Smooth muscle cell (in vitro differentiated cells): ENCODE measurements around the gene VAPB. TPM values are rescaled to one million over a fixed set of nuclear protein-coding genes. Genes with fewer than 3 reads are reported as not detected.

Experiments
- DNase-seq: peaks from one replicate; lab custom pipeline; 2025; ENCODE audit not compliant: unreplicated experiment; lab: John Stamatoyannopoulos, UW
- H2AFZ ChIP-seq: fragments of 200-600 bp; sonication (generic); 2 replicates; pipeline ENCODE4 v1.6.0; 2016; ENCODE audit warnings: antibody characterized with exemption, low read depth, mild to moderate bottlenecking
- H3F3A ChIP-seq: fragments of 200-600 bp; sonication (generic); 2 replicates; pipeline ENCODE4 v1.6.0; 2017; ENCODE audit warnings: antibody characterized with exemption, low read depth
- H3K27ac ChIP-seq: fragments of 200-600 bp; sonication (generic); 2 replicates; pipeline ENCODE4 v1.5.1; 2016; ENCODE audit warnings: low read depth, mild to moderate bottlenecking
- H3K27me3 ChIP-seq: fragments of 200-600 bp; sonication (generic); 2 replicates; pipeline ENCODE4 v1.6.1; 2016; ENCODE audit warnings: low read depth, mild to moderate bottlenecking
- H3K36me3 ChIP-seq: fragments of 200-600 bp; sonication (generic); 2 replicates; pipeline ENCODE4 v1.5.1; 2016; ENCODE audit warnings: low read depth
- H3K4me1 ChIP-seq: fragments of 200-600 bp; sonication (generic); 2 replicates; pipeline ENCODE4 v1.5.1; 2016; ENCODE audit warnings: low read depth
- H3K4me2 ChIP-seq: fragments of 200-600 bp; sonication (generic); 2 replicates; pipeline ENCODE4 v1.6.0; 2016; ENCODE audit warnings: mild to moderate bottlenecking
- H3K4me3 ChIP-seq: fragments of 200-600 bp; sonication (generic); 2 replicates; pipeline ENCODE4 v1.5.1; 2016; ENCODE audit warnings: mild to moderate bottlenecking
- H3K79me2 ChIP-seq: fragments of 200-600 bp; sonication (generic); 2 replicates; pipeline ENCODE4 v1.6.0; 2016; ENCODE audit warnings: low read depth, mild to moderate bottlenecking
- H3K9ac ChIP-seq: fragments of 200-600 bp; sonication (generic); 2 replicates; pipeline ENCODE4 v1.6.0; 2016; ENCODE audit warnings: low read depth
- H3K9me3 ChIP-seq: fragments of 200-600 bp; sonication (generic); replicated peaks from 2 replicates; pipeline ENCODE4 v1.5.1; 2016; ENCODE audit warnings: low read depth
- H4K20me1 ChIP-seq: fragments of 200-600 bp; sonication (generic); 2 replicates; pipeline ENCODE4 v1.6.0; 2016; ENCODE audit warnings: low read depth
- WGBS: methylation state at CpG from one replicate; pipeline ENCODE4 v1.1.7; 2016; ENCODE audit warnings: low lambda C conversion rate; 5-methylcytosine and 5-hydroxymethylcytosine counted together
- polyA plus RNA-seq: library from polyadenylated mRNA; unstranded; fragments of >200 nt; fragmentation: Nextera tagmentation; extraction: Ambion mirVana; gene quantifications from 2 replicates; pipeline ENCODE4 v1.2.1, GENCODE V29; 2016
- total RNA-seq: library from RNA; depleted of rRNA; stranded (reverse); fragments of >200 nt; gene quantifications from 2 replicates; pipeline ENCODE4 v1.2.3, GENCODE V29; 2014
- TF ChIP-seq, protein P1 (sequence below): fragments of 200-600 bp; sonication (generic); IDR thresholded peaks from 2 replicates; pipeline ENCODE4 v1.5.1; 2017; ENCODE audit warnings: borderline replicate concordance, mild to moderate bottlenecking, antibody characterized with exemption; ENCODE audit not compliant: insufficient read depth, poor library complexity, severe bottlenecking

VAPB gene
- total and polyA plus RNA-seq, 2 experiments from 2014 or later = 14.9 to 28.2 TPM

DNA sequence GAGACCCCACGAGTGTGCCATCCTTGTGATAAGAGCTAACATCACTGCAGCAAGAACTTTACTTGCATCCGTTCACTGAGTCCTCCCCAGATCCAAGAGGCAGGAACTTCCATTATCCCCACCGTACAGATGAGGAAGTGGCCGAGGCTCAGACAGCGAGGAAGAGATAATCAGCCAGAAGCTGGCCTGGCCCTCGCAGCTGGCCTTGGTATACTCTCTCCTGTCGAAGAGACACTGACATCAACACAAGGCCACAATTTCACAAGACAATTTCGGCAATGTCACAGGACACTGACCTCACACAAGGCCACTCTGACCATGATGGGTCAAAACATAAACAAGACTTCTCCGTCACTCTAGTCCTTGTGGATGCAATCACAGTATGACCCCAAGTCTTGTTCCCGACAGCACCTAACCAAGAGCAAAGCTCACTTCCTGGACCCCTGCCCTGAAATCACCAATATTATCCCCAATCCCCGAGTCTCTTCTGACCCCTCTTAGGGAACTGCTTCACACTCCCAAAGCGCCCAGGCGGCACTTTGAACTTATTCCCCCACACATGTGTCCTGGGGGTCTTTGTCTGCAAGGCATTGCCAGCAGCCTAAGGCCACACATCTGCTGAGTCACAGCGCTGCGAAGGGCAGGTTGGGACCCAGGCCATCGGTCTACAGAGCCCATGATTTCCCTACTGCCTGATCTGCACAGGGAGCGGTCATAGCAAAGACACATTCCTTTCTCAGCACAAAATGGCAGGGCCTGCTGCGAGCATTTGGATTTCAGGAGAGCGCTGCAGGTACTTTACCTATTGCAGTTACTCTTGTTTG is 14.8 kb upstream of the VAPB start:
- Histone ChIP-seq H3K9ac (no peak overlapping the region), H4K20me1 (no peaks in the 10 kb centered on the region), H3K4me3 (no peak overlapping the region), H3K27ac (no peak overlapping the region), H3K4me2 (no peak overlapping the region), H3K27me3 (no peaks in the 10 kb centered on the region), H3K4me1 (peaks cover 14% of the 10 kb centered on the region), H3F3A (no peaks in the 10 kb centered on the region), H3K9me3 (no peaks in the 10 kb centered on the region), H3K36me3 (no peaks in the 10 kb centered on the region), H3K79me2 (no peaks in the 10 kb centered on the region), H2AFZ (no peak overlapping the region)
- 64% methylated on average over 19 of the region's 19 CpGs for WGBS
- TF ChIP-seq, protein P1, sequence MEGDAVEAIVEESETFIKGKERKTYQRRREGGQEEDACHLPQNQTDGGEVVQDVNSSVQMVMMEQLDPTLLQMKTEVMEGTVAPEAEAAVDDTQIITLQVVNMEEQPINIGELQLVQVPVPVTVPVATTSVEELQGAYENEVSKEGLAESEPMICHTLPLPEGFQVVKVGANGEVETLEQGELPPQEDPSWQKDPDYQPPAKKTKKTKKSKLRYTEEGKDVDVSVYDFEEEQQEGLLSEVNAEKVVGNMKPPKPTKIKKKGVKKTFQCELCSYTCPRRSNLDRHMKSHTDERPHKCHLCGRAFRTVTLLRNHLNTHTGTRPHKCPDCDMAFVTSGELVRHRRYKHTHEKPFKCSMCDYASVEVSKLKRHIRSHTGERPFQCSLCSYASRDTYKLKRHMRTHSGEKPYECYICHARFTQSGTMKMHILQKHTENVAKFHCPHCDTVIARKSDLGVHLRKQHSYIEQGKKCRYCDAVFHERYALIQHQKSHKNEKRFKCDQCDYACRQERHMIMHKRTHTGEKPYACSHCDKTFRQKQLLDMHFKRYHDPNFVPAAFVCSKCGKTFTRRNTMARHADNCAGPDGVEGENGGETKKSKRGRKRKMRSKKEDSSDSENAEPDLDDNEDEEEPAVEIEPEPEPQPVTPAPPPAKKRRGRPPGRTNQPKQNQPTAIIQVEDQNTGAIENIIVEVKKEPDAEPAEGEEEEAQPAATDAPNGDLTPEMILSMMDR = no peak
- no peak for DNase-seq

DNA sequence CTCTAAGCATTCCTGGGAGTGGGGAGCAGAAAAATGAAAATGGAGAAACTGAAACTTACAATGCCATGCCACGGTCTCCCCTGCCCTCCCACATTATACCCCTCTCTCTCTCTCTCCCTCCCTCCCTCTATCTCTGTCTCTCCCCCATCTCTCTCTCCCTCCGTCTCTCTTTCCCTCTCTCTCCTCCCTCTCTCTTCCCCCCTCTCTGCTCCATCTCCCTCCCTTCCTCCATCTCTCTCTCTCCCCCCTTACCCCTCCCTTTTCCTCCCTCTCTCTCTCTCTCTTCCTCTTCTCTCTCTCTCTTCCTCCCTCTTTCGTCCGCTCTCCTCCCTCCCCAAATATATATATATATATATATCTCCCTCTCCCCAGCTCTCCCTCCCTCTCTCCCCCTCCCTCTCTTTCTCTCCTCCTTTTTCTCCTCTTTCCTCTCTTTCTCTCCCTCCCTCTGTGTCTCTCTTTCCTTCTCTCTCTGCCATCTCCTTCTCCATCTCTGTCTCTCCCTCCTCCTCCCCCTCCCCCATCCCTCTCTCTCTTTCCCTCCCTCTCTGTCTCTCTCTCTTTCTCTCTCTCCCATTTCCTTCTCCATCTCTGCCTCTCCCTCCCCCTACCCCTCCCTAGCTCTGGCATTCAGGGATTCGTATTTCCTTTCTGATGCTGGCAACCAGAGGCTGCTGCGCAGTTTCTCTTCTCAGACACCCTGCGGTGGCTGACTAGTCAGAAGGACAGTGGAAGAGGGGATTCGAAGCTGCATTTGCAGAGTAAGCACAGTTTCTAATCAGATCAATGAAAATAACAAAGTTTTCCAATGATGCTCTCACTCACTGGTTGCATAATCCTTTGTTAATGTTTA is 13.9 kb upstream of the VAPB start:
- no peaks in the 10 kb centered on the region for H3K9me3 ChIP-seq
- H3F3A ChIP-seq = no peaks in the 10 kb centered on the region
- peaks cover 14% of the 10 kb centered on the region for H3K4me1 ChIP-seq
- H3K4me3 ChIP-seq = no peak overlapping the region
- H2AFZ ChIP-seq = peak overlapping the region; percentile 24
- no peaks in the 10 kb centered on the region for H3K79me2 ChIP-seq
- DNase-seq = no peak
- H3K27ac ChIP-seq = no peak overlapping the region
- WGBS = 46% methylated on average over 7 of the region's 8 CpGs
- no peak overlapping the region for H3K9ac ChIP-seq
- TF ChIP-seq, protein P1 = no peak
- no peaks in the 10 kb centered on the region for H3K36me3 ChIP-seq
- no peak overlapping the region for H3K4me2 ChIP-seq
- H4K20me1 ChIP-seq = no peaks in the 10 kb centered on the region
- H3K27me3 ChIP-seq = no peaks in the 10 kb centered on the region

DNA sequence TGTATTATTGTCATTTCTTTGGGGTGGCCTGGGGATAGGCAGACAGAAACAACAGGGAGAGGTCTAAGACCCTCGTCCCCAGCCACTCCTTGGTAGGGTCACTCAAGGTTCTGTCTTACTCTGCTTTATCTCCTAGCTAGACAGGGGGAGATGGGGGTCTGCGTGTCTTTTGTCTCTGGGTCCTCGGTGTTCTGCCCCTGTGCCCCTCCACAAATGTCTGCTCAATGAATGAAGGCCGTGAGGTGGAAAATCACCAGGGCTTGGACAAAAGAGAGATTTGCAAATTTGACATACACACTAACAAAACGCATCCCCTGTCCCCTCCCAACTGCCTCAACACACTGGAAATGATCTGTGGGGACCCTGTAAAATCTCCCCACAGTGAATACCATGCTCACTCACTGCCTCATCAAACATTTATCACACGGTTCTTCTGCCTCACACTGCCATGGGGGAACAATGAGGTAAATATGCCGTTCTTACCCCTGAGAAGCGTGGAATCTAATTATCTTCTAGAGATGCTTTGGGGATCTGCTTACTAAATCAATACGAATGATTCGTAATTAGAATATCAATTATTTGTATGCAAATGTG is 13.2 kb upstream of the VAPB start:
- no peaks in the 10 kb centered on the region for H3F3A ChIP-seq
- no peaks in the 10 kb centered on the region for H3K79me2 ChIP-seq
- DNase-seq = no peak
- no peak overlapping the region for H3K4me2 ChIP-seq
- no peak overlapping the region for H3K27ac ChIP-seq
- peaks cover 14% of the 10 kb centered on the region for H3K4me1 ChIP-seq
- H3K27me3 ChIP-seq = no peaks in the 10 kb centered on the region
- no peaks in the 10 kb centered on the region for H3K36me3 ChIP-seq
- H3K9ac ChIP-seq = no peak overlapping the region
- TF ChIP-seq, protein P1 = no peak
- H4K20me1 ChIP-seq = no peaks in the 10 kb centered on the region
- H2AFZ ChIP-seq = peak overlapping the region; percentile 24
- WGBS = 79% methylated on average over 10 of the region's 10 CpGs
- no peak overlapping the region for H3K4me3 ChIP-seq
- no peaks in the 10 kb centered on the region for H3K9me3 ChIP-seq
